ENCODE measurements around the gene GPR15LG.

Gene GPR15LG

DNA sequence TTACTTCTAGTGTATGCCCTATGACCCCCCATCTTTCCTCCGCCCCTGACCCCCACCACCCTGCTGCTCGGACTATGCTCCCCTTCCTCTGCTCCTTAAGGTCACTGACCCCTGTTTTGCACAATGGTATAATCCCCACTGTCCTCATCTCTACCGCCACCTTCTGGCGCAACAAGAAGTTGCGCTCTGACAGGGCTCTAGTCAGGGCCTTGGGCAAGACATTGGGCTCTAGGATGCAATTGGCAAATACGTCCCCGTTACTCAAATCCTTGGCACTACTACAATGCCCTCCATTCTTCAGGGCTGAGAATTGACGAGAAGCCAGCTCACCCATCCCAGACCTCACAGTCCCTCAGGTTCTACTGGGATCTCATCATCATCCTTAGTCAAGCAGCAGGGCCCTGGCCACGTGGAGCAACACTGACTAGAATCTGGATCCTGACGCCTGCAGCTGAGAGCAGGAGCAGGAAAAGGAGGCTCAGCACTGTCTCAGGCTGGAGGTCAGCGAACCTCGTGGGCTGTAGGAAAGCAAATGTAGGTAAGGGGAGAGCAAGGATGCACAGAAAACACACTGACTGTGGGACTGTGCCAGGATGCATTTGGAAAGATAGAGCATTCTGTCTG, 41.1 kb downstream of the GPR15LG start:
- peak in 1 of 2 experiments; percentile 25 for DNase-seq (ENCODE audit: low read depth in 2 of 2)

DNA sequence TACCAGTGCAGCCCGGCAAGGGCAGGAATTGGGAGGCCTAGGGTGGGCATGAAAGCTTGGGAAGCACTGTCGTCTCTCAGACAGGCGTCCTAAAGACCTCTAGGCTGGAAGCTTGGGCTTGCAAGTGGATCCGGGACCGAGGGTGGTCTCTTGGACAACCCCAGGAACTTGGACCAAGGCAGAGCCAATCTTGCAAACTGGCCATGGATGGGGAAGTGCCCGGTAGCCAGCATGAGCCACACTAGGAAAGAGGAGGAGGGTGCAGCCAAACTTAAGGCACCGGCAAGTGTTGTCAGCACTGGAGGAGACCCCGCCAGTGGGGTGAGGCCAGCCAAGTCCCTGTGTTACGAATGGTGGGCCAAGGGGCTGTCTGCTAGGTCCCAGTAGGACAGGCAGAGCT, 43.2 kb downstream of the GPR15LG start:
- DNase-seq (ENCODE audit: low read depth in 2 of 2) = no peak

DNA sequence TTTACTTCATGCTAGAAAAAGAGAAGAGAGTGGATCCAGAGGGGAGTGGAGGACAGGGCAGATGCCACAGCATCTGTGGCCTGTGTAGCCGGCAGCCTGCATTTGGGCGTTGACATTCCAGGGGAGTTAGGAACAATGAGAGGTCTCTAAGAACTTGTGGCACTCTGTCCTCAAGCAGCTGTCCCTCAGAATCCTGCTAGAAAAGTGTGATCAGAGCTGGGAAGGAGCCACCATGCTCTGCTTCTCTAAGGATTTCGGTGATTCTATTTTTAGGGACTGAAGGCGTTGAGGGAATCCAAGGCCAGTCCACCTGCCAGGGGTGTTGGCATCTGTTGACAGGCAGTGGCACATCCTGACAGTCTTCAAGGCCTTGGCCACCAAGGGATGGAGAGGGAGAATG, 44.1 kb downstream of the GPR15LG start:
- DNase-seq (ENCODE audit: low read depth in 2 of 2) = no peak

GRCh38 chr10:84221916-84222315, 48.3 kb downstream of the GPR15LG start:
- DNase-seq (ENCODE audit: low read depth in 2 of 2) = no peak

DNA sequence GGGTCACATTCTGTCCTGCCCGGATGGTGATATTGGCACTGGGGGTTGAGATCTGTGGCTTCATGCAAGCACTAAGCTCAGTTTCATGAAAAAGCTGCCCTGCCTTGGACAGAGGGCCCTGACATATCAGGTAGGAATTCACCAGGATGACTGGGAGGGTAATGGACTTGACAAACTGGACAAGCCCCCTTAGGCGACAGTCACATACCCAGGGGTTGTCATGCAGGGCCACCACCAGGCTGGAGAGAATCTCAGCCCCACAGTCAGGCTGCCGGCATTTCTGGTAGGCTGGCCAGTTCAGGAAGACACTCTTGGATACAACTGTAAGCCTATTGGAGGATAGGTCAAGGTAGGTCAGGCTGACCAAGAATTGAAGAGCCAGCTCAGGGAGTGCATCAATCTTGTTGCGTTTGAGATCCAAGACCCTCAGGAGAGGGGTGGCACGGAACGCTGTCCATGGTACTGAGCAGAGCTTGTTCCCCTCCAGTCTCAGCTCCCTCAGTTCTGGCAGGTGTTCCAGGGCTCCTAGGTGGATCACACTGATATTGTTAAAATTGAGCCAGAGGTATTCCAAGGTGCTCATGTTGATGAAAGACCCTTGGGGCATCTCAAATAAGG, 50.9 kb downstream of the GPR15LG start:
- DNase-seq (ENCODE audit: low read depth in 2 of 2) = no peak

GRCh38 chr10:84225427-84226173, 52.0 kb downstream of the GPR15LG start, which contains the start of gene LRIT2:
LRIT2 (minus strand) TSS chr10:84225544; CDS start chr10:84225520, 24 bp downstream.
- DNase-seq (ENCODE audit: low read depth in 2 of 2) = no peak

DNA sequence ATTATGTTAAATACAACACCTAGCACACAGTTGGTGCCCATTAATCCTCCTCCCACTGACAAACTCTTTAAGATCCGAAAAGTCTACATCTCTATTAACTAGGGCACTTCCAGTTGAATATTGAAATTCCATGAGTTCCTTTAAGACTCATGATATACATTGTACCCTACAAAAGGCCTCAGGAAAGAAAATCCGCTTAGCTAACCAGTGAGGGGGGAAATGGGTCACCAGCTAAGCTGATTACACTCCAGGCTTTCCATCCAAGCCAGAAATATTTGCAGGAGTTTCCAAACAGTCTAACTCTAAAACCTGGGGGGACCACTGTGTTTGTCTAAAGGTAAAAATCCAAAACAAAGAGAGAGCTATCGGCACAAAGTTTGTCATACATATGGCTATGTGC, 53.0 kb downstream of the GPR15LG start:
- DNase-seq (ENCODE audit: low read depth in 2 of 2) = no peak

DNA sequence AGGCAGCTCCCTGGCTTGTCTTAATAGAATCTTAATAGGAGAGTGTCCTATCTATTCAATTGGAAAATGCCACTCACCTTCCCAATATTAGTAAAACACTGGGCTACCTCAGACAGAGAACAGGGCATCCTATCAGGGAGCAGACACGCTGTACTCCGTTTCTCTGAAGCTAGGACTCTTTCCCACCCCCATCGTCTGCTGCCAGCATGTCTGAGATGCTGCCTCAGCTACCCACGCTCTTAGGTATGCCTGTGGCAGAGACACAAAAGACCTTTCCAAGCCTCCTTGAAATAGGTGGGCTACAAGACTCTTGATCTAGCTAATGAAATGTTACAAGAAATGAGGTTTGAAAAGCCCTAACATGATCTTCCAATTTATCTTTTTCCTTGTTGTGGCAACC, 54.2 kb downstream of the GPR15LG start:
- DNase-seq (ENCODE audit: low read depth in 2 of 2) = no peak

DNA sequence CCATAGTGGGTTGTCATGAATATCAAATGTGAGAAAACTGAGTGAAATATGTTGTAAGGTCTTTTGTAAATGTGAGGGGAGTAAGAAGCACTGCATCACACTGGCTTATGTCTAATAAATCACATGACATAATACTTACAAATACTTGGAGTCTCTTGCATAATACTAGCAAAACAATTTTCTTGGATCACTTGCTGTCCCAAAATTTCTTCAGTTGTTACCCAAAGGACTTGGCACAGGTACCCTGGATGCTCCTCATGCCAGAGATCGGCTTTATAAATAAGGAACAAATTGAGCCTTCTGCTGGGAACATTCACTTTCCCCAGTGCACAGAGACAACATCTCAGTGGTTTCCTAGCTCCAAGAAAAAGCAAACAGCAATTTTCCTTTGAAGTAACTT, 56.8 kb downstream of the GPR15LG start:
- DNase-seq (ENCODE audit: low read depth in 2 of 2) = no peak

DNA sequence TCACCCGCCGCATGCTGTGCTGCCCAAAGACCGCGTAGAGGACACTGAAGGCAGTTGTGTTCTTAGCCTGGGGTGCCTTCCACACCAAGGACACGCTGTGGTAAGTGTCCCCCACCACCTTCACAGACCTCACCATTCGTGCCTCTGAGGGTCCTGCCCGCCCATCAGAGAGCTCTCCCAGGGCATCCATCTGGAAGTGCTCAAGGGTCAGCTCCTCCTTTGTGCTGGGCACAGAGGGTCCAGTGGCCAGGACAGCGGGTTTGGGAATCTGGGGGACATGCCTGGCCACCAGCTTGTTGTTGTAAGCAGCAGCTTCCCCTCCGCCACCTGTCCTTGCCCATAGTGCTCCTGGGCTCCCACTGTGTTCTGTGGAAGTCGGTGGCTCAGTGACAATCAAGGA, 58.8 kb downstream of the GPR15LG start:
- no peak for DNase-seq (ENCODE audit: low read depth in 2 of 2)

DNA sequence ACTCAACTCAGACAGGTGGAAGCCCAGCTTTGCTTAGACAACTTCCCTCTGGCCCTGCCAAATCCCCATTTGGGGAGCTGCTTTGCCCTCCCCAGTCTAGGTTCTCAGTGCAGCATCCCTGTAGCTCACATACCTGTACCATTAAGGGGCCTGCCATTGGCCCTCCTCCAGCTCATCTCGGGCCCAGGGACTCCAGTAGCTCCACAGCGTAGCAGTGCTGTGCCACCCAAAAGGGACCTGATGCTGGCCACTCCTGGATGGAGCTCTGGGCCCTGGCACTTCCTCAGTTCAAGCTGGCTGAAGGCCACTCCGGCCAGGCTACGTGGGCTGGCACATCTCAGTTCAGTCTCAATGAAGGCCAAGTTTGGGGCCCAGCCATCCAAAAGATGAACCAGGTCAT, 60.3 kb downstream of the GPR15LG start:
- DNase-seq (ENCODE audit: low read depth in 2 of 2) = no peak

DNA sequence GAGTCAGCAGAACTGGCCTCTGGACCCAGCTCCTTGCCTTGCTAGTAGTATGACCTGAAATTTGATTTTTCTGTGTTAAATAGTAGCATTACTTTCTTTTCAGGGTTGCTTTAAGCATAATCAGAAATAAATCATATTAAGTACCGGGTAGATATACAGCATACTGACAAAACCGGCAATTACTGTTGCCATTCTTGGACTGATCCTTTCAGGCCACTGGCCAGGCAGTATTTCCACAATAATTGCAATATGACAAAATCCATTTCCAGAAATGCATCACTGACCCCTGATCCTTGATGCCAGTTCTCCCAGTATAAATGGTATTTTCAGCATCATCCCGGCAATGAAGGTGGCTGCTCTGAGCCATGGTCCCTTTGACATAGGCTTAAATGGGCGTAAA, 60.9 kb downstream of the GPR15LG start:
- DNase-seq (ENCODE audit: low read depth in 2 of 2) = no peak

All from stimulated activated CD4-positive, alpha-beta T cell treated with anti-CD3 and anti-CD28 coated beads, Interleukin-12 subunit alpha, Interleukin-12 subunit beta, amount 100 ng/mL, for 24 hours (primary cell).